Uterus (tissue), 4 donors: Measurements from ENCODE around the gene PTGES2. TPM values are rescaled to one million over a fixed set of nuclear protein-coding genes. Genes with fewer than 3 reads are reported as not detected.
A peak's percentile ranks its signal among the peaks of the same experiment; 100 is the strongest.

ENCODE experiments used
- DNase-seq, 2 donors: peaks; one replicate each; pipeline ENCODE4 v3.0.0-alpha.2; 2019 to 2020
- H3K27ac ChIP-seq, 2 donors: fragments of 200-600 bp; sonication (generic); 1 replicate in 1 of 2; 2 replicates in 1 of 2; pipeline ENCODE4 v1.5.1; 2016 to 2018
- H3K27me3 ChIP-seq, 2 donors: fragments of 200-600 bp; sonication (generic); one replicate each; pipeline ENCODE4 v1.5.1; 2018 to 2019; ENCODE audit warnings: control low read depth in 1 of 2
- H3K36me3 ChIP-seq, 2 donors: fragments of 200-600 bp; sonication (generic); one replicate each; pipeline ENCODE4 v1.5.1; 2019; ENCODE audit warnings: control low read depth in 1 of 2
- H3K4me1 ChIP-seq, 2 donors: fragments of 200-600 bp; sonication (generic); one replicate each; pipeline ENCODE4 v1.5.1; 2018 to 2019; ENCODE audit warnings: control low read depth in 1 of 2
- H3K4me3 ChIP-seq, 2 donors: fragments of 200-600 bp; sonication (generic); 1 replicate in 1 of 2; 2 replicates in 1 of 2; pipeline ENCODE4 v1.5.1; 2018 to 2019; ENCODE audit warnings: mild to moderate bottlenecking in 1 of 2
- H3K9me3 ChIP-seq, 2 donors: fragments of 200-600 bp; sonication (generic); one replicate each; pipeline ENCODE4 v1.5.1; 2019; ENCODE audit warnings: control low read depth in 1 of 2
- CTCF ChIP-seq, 4 experiments: fragments of 200-600 bp in 2 of 4; fragments of 450-650 bp in 2 of 4; sonication (generic) in 2 of 4; IDR thresholded peaks; one replicate each; pipeline ENCODE4 v1.5.1; 2016 to 2019; ENCODE audit warnings: antibody characterized with exemption in 4 of 4, mild to moderate bottlenecking in 2 of 4, moderate library complexity in 1 of 4
- POLR2A ChIP-seq, 2 donors: fragments of 450-650 bp; IDR thresholded peaks; one replicate each; pipeline ENCODE4 v1.6.1; 2016; ENCODE audit warnings: antibody characterized with exemption in 2 of 2, mild to moderate bottlenecking in 1 of 2, moderate library complexity in 1 of 2
- intact Hi-C: fragments of 100-400 bp; cut with DNase I; formaldehyde crosslinking; loops from one replicate; pipeline ENCODE4 v1.15.1; 2023; ENCODE audit warnings: low total_unique reads
- total RNA-seq, 4 donors: library from RNA; depleted of rRNA in 3 of 4; stranded (reverse); fragments of >200 nt in 3 of 4; gene quantifications; one replicate each; pipeline versions ENCODE4 v1.1.0 to v1.2.4, GENCODE V29; 2014 to 2023
- donor health status: DM: yes; HTN: yes; CAD: no.

The PTGES2 gene
- total RNA-seq: 100 to 1,000 TPM in 1 of 4 donors, 10 to 100 TPM in 3; 21.5 to 173 (median 64.2) TPM

DNA sequence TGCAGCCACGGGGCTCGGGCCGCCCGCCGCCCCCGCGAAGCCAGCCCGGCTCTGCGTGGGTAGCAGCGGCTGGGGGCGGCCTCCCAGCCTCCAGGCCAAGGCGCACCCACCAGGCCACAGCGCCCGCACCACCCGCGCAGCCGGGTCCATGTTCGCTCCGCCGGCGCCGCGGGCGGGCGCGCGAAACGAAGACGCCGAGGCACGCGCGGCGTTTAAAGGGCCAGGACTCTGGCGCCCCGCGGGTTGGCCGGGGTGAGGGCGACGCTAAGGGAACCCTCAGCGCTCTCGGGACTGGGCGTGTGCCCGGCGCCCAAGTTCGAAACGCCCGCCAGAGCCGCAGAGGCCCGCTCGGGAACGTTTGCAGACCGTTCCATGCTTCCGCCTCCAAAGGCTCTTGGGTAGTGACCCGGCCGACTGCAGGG, at the start of gene PTGES2:
Gene PTGES2 (minus strand): TSS at position 162 of the 422 bp plus-strand sequence. CDS start 12 bp downstream, at position 150.
- H3K36me3 ChIP-seq: no peaks in the 10 kb centered on the region
- peaks cover 5 to 14% of the 10 kb centered on the region in 2 donors for H3K4me1 ChIP-seq
- peak within 1 kb of the TSS; percentile 84 to 97 for H3K4me3 ChIP-seq
- H3K9me3 ChIP-seq: no peaks in the 10 kb centered on the region
- H3K27me3 ChIP-seq: no peaks in the 10 kb centered on the region
- DNase-seq: peak; percentile 68 to 84
- peak within 1 kb of the TSS; percentile 93 to 98 for H3K27ac ChIP-seq
- peak in 1 of 2 donors; percentile 36 for TF ChIP-seq POLR2A (IDR thresholded peaks at IDR 0.05)
- peak in 3 of 4 experiments; percentile 5 to 20 (median 16) for TF ChIP-seq CTCF (IDR thresholded peaks at IDR 0.05)
- intact Hi-C loops: no loop called here

DNA sequence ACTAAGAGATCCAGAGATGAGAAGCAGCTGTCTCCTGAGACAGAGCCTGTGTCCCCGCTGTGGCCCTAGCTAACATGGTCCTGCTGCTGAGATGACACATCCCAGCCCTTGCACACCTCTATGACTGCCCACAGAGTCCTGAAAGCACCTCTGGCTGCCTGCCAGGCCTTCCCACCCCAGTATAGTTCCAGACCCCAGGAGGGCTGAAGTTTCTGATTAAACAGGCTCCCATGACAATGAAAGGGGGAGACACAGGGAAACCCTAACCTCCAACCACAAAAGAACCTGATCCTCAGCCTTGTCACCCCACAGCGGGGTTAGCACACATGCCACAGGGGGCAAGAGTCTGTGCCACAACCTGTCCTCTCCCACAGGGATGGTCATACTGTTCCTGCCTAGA, 48.2 kb upstream of the PTGES2 start:
- H3K4me3 ChIP-seq: no peak overlapping the region
- H3K27me3 ChIP-seq: no peaks in the 10 kb centered on the region
- H3K9me3 ChIP-seq: no peaks in the 10 kb centered on the region
- no peak for TF ChIP-seq POLR2A (IDR thresholded peaks at IDR 0.05)
- no peak for TF ChIP-seq CTCF (IDR thresholded peaks at IDR 0.05)
- intact Hi-C loops: no loop called here
- no peaks in the 10 kb centered on the region for H3K4me1 ChIP-seq
- no peak for DNase-seq
- no peak overlapping the region for H3K27ac ChIP-seq
- H3K36me3 ChIP-seq: no peaks in the 10 kb centered on the region

DNA sequence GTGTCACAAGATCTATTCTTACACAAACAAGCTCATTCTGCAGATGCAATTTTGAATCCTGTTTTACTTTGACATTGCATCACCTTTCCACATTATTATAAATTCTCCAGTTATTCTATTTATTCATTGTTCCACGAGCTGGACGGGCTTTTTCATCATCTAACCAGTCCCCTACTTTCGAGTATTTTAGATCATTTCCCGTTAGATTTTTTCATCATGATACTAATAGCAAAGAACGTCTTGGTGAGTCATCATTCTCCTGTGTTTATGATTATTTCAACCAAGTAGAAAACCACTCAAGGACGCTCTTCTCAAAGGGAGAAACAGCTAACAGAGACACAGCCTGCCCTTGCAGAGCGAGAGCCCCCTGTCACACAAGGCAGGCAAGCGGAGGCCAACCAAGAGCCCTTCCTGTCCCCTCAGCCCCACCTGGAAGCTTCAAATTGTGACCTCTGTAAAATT, 47.6 kb upstream of the PTGES2 start:
- no peak for DNase-seq
- intact Hi-C loops: no loop called here
- H3K4me3 ChIP-seq: no peak overlapping the region
- no peaks in the 10 kb centered on the region for H3K27me3 ChIP-seq
- TF ChIP-seq CTCF (IDR thresholded peaks at IDR 0.05): no peak
- TF ChIP-seq POLR2A (IDR thresholded peaks at IDR 0.05): no peak
- no peaks in the 10 kb centered on the region for H3K9me3 ChIP-seq
- H3K36me3 ChIP-seq: no peaks in the 10 kb centered on the region
- no peaks in the 10 kb centered on the region for H3K4me1 ChIP-seq
- no peak overlapping the region for H3K27ac ChIP-seq

DNA sequence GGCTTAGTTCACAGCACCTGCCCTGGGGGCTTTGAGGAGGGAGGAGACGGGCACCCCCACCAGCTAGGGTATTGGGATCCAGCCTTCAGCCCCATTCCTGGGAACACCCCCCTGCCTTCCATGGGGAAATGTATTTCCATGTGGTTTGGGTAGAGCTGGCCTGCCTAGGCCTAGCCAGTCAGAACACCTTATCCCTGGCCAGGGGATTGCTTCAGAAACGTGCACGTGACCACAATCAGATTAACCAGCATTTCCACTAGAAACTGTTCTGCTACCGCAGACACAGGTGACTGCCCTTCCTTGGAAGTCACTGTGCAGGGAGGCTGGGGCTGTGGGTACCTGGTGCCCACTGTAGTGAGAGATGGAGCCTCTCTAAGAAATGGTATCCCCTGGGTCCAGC, 46.5 kb upstream of the PTGES2 start:
- Histone ChIP-seq H3K36me3 (no peaks in the 10 kb centered on the region), H3K27me3 (no peaks in the 10 kb centered on the region), H3K9me3 (no peaks in the 10 kb centered on the region), H3K4me1 (no peaks in the 10 kb centered on the region), H3K4me3 (no peak overlapping the region), H3K27ac (no peak overlapping the region)
- intact Hi-C loops: no loop called here
- no peak for DNase-seq
- TF ChIP-seq POLR2A (IDR thresholded peaks at IDR 0.05) (no peak), CTCF (IDR thresholded peaks at IDR 0.05) (no peak)

DNA sequence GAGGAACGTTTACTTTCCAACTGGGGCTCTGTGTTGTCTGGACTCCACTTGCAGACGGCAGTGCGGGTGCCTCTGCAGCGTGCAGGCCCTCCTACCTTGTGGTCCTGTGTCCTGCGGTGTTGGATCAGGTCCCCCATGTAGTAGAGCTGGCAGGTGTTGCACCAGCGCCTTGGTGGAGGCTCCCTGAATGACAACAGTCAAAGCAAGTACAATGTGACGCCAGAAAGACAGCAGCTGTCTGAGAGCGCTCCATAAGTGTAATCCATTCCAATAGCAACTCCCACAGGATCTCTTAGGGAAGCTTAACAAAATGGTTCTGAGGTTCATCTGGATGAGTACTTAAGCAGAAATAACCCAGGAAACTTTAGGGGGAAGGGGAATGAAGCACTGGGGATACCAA, 42.4 kb upstream of the PTGES2 start:
- no peak for DNase-seq
- Histone ChIP-seq H3K4me1 (no peaks in the 10 kb centered on the region), H3K27ac (no peak overlapping the region), H3K27me3 (no peaks in the 10 kb centered on the region), H3K9me3 (no peaks in the 10 kb centered on the region), H3K4me3 (no peak overlapping the region), H3K36me3 (no peaks in the 10 kb centered on the region)
- no peak for TF ChIP-seq POLR2A (IDR thresholded peaks at IDR 0.05)
- TF ChIP-seq CTCF (IDR thresholded peaks at IDR 0.05): no peak
- intact Hi-C loops: no loop called here
